Fibroblast of the aortic adventitia (primary cell): ENCODE measurements around the gene PPFIBP2. TPM values are rescaled to one million over a fixed set of nuclear protein-coding genes. Genes with fewer than 3 reads are reported as not detected.

Experiments
- DNase-seq: peaks from one replicate; pipeline ENCODE4 v3.0.0-alpha.2; 2010; ENCODE audit warnings: low read depth
- H3K4me3 ChIP-seq: 2 replicates; pipeline ENCODE4 v1.5.1; 2011; ENCODE audit warnings: low read depth, mild to moderate bottlenecking, control low read depth, low read length, moderate library complexity
- total RNA-seq: library from RNA; depleted of rRNA; stranded (reverse); fragments of >200 nt; gene quantifications from 2 replicates; pipeline ENCODE4 v1.2.3, GENCODE V29; 2012; ENCODE audit warnings: low replicate concordance
- TF ChIP-seq, protein P1 (sequence below): IDR thresholded peaks from 2 replicates; pipeline ENCODE4 v1.5.1; 2011; ENCODE audit warnings: mild to moderate bottlenecking, low read length, control low read depth, inconsistent platforms; ENCODE audit not compliant: insufficient read depth

PPFIBP2 gene
- total RNA-seq, 1 donor = 11.7 TPM

DNA sequence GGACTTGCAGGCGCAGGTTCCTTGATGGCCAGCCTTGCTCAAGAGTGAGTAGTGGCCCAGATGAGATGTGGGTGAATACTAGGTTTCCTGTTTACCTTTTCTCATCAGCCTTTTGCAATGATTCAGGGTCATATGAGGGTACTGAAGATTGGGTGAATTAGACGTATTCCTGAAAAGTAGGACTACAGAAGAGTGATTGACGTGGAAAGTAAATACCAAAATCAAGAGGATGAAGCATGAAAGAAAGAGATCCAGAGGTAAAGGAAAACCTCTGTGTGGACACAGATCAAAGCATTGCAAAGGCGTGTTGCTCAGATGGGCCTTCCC, 99.6 kb downstream of the PPFIBP2 start:
- TF ChIP-seq, protein P1, sequence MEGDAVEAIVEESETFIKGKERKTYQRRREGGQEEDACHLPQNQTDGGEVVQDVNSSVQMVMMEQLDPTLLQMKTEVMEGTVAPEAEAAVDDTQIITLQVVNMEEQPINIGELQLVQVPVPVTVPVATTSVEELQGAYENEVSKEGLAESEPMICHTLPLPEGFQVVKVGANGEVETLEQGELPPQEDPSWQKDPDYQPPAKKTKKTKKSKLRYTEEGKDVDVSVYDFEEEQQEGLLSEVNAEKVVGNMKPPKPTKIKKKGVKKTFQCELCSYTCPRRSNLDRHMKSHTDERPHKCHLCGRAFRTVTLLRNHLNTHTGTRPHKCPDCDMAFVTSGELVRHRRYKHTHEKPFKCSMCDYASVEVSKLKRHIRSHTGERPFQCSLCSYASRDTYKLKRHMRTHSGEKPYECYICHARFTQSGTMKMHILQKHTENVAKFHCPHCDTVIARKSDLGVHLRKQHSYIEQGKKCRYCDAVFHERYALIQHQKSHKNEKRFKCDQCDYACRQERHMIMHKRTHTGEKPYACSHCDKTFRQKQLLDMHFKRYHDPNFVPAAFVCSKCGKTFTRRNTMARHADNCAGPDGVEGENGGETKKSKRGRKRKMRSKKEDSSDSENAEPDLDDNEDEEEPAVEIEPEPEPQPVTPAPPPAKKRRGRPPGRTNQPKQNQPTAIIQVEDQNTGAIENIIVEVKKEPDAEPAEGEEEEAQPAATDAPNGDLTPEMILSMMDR = no peak
- H3K4me3 ChIP-seq = no peak overlapping the region

DNA sequence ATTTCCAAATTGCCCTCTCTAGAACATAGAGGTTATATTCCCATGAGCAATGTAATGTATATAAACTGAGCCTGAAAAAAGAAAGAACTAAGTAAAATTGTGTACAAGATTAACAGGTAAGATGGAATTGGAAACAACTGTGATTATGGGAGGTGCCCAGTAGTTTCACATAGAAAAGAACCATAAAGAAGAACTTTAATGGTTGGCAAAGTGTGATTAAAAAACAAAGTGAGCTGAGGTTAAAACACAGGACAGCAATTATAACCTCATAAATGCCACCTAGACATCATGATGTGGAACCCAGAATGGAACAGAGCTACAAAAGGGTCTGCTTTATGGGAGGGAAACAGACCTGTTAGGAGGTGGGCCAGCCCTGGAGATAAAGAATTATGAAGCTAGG, 100.9 kb downstream of the PPFIBP2 start:
- DNase-seq = no peak
- H3K4me3 ChIP-seq = no peak overlapping the region
- TF ChIP-seq, protein P1 = no peak

More for the DNA sequence above, 99.6 kb downstream of the PPFIBP2 start:
- DNase-seq = no peak

DNA sequence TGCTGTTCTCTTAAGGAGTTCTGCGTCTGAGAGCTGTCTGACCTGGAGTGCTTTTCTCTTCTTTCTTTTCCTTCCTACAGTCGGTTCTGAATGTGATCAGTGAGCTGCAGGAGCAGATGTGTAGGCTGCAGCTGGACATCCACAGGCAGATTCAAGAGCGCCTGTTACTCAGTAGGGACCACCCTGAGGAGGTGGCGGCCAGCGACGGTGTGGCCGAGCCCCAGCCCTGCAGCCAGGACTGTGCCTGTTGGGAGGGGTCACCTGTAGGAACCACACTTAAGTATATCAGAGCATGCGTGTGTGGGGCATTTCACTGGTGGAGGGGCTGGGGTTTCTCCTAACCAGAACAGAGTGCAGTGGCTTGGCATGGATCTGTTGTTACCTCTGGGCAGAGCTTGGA, 103.2 kb downstream of the PPFIBP2 start:
- no peak for DNase-seq
- TF ChIP-seq, protein P1 = no peak
- no peak overlapping the region for H3K4me3 ChIP-seq

DNA sequence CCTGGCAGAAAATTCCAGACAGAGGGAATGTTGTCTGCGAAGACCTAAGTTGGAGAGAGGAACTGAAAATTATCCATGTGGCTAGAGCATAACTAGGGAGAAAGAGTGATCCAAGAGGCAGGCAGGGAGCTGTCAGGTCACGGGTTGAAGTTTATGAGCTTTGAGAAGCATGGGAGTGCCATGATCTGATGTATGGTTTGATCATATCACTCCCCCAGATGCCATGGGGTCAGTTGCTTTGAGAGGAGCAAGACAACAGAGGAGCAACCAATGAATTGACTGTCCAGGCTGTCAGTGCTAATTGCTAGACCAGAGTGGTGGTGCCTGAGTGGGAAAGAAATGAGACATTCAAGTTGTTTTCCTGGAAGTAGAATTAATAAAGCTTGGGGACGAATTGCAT, 105.5 kb downstream of the PPFIBP2 start:
- TF ChIP-seq, protein P1 = no peak
- no peak overlapping the region for H3K4me3 ChIP-seq
- no peak for DNase-seq

DNA sequence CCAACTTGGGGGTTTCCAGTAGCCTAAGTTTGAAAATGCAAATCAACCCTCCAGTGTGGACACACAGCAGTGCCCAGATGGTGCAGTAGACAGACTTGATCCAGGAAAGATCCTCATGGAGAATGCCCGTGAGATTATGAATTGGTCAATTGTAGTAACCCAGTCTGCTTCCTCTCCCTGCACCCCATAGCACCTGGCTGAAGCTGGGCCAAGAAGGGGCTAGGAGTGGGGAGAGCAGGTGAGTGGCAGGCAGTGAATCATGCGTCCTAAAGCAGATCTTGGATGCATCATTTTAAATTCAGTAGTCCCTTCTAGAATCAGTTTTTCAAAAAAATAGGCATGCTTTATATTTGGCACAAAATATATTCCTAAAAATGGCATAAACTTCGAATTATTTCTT, 107.3 kb downstream of the PPFIBP2 start:
- no peak overlapping the region for H3K4me3 ChIP-seq
- TF ChIP-seq, protein P1 = no peak
- no peak for DNase-seq

DNA sequence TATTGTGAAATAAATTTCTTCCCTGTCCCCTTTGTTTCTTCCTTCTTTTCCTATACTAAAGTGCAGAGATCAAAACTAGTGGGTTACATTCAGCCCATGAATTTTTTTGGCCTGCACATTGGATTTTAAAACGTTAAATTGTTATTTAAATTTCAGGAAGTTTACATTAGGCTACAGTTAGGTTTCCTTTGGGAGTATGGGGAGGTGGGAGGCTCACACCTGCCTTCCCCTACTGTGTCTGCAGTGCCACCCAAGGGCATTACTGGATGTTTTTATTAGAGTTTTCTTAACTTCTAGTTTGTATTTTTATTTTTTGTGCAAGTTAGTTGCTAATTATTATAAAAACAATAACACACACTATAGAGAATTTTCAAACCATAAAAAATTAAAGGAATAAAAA, 107.8 kb downstream of the PPFIBP2 start:
- TF ChIP-seq, protein P1 = no peak

DNA sequence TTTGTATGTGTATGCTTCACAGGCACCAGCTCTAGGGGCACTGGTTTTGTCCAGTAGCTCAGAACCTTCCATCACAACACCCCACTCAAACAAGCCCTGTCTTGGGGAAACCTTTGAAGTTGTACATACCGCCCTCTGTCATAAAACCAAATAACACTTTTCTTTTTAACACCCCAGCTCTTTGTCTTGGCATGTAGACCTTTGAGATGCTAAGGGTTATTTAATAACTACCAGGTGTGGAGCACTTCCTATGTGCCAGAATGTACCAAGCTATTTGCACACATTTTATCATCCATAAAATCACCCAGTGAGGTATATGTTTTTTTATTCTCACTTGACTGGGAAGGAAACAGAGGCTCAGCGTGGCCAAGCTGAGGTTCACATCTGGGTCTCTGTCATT, 108.9 kb downstream of the PPFIBP2 start:
- H3K4me3 ChIP-seq = no peak overlapping the region
- DNase-seq = no peak
- TF ChIP-seq, protein P1 = no peak

More for the DNA sequence above, 107.8 kb downstream of the PPFIBP2 start:
- DNase-seq = no peak
- H3K4me3 ChIP-seq = no peak overlapping the region
